ENCODE results near the gene CCT5. TPM values are rescaled to one million over a fixed set of nuclear protein-coding genes. Genes with fewer than 3 reads are reported as not detected.
"Not testable (repeated sequence)": the region's sequence is repeated elsewhere in the genome, so short reads cannot be mapped to it uniquely, and the experiment has no call there.

The CCT5 gene
- total RNA-seq, 2 donors from 2014 or later: 347 to 353 TPM

- Mint-ChIP-seq H3K36me3 (peaks cover 5 to 6% of the 10 kb centered on the region in 2 donors), H3K9me3 (no peaks in the 10 kb centered on the region), H3K27ac (no peak overlapping the region)
- ATAC-seq: no peak
- DNase-seq (ENCODE audit: low spot score in 2 of 2): no peak
These were observed 53.1 kb downstream of the CCT5 start for GRCh38 chr5:10303201-10303600.

DNA sequence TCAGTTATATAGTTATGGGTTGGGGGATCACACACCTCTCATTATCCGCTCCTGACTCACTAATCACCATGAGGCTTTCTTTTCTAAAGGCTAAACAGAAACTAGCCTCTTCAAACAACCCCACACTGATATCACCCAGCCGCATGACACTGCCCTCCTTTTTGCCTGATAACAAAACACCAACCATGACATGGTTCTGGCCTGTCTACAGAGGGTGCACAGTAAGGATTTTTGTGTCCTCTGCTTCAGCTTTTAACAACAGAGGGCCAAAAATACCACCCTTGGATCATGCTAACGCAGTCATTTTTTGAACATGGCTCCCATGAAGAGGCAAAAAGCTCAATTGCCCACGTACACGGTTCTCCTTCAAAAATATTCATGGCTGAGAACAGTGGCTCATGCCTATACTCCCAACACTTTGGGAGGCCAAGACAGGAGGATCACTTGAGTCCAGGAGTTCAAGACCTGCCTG lies 53.7 kb downstream of the CCT5 start:
- no peak overlapping the region for H3K27ac Mint-ChIP-seq
- H3K9me3 Mint-ChIP-seq: no peaks in the 10 kb centered on the region
- ATAC-seq: no peak
- peaks cover 5 to 6% of the 10 kb centered on the region in 2 donors for H3K36me3 Mint-ChIP-seq
- no peak for DNase-seq (ENCODE audit: low spot score in 2 of 2)

- ATAC-seq (no peak), DNase-seq (ENCODE audit: low spot score in 2 of 2) (no peak)
- peaks cover 5 to 6% of the 10 kb centered on the region in 2 donors for H3K36me3 Mint-ChIP-seq
- no peak overlapping the region for H3K27ac Mint-ChIP-seq
- H3K9me3 Mint-ChIP-seq: no peaks in the 10 kb centered on the region
These were observed 54.9 kb downstream of the CCT5 start for GRCh38 chr5:10304932-10305331.

DNA sequence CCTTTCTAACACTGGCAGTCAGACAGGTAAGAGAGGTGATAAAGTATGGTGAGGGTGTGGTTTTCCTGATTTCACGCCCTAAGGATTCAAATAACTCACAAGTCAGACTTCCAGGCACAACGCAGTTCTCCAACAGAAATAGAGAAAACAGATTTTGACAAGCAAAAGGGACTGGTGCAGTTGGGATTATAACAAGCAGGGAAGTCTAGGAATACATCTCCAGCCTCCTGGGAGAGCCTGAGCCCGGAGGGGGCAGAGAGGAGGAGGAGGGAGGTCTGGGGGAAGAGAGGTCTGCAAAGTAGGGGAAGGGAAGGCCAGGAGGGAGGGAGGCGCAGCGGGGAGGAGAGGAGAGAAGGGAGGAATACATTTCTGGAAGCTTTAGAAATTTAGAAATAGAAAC lies 56.0 kb downstream of the CCT5 start:
- no peak for DNase-seq (ENCODE audit: low spot score in 2 of 2)
- H3K27ac Mint-ChIP-seq: no peak overlapping the region
- no peaks in the 10 kb centered on the region for H3K9me3 Mint-ChIP-seq
- no peak for ATAC-seq
- peaks cover 5 to 6% of the 10 kb centered on the region in 2 donors for H3K36me3 Mint-ChIP-seq

DNA sequence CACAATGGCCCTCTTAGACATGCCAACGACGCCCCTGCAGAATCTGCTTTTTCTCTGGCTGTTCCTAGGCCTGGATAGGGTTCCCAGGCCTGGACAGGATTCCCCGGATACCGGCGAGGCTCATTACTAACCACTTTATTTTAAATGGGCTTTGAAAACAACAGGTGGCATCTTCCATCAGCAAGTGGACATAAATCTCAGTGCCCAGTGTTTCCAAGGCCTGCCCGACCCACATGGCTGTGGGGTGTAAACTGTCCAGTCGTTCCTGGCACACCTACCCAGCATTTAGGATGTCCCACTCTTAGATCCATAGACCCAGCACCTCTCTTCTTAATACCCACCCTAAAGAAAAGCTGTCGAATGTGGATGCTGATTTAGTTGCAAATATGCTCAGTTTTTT lies 56.7 kb downstream of the CCT5 start:
- H3K9me3 Mint-ChIP-seq: no peaks in the 10 kb centered on the region
- no peak for ATAC-seq
- peaks cover 5 to 6% of the 10 kb centered on the region in 2 donors for H3K36me3 Mint-ChIP-seq
- no peak for DNase-seq (ENCODE audit: low spot score in 2 of 2)
- H3K27ac Mint-ChIP-seq: no peak overlapping the region

DNA sequence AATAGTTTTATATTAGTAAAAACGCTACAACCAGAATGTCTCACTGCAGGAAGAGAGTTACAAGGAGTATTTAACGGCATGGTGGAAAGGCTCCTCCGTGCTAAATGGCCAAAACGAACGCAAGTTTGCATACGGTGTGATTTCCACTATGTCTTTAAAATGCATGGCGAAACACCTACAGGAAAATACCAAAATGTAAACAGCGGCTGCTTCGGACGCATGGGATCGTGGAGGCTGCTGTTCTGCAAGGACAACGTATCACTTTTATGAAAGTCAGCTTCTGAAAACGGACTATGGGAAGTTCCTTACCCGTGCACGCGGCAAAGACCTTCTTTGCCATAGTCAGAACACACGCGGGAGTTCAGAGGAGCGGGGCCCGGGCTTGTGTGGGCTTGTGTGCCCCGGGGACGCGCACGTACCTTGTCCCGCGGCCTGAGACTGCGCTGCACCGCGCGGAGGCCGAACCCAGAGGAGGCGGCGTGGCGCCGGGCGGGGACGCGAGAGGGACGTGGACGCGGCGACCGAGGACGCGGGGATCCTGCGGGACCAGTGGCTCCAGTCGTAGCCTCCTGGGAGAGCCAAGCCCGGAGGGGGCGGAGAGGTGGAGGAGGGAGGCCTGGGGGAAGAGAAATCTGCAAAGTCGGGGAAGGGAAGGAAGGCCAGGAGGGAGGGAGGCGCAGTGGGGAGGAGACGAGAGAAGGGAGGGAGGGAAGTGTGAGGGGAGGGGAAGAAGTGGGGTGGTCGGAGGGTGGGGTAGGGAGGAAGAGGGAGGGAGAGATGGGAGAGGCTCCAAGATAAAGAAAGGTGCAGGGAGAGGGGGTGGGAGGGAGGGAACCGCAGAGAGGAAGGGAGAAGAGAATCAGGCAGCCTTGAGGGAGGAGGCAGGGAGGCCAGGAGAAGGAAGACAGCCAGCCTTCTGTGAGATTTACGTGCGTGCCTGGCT lies 57.4 kb downstream of the CCT5 start, which contains the start of gene CMBL:
Gene CMBL, minus strand, starts transcription at position 697 of the 943 bp plus-strand sequence. CDS start 17,140 bp downstream, outside the sequence.
- ATAC-seq: peak; percentile 75 to 78
- H3K9me3 Mint-ChIP-seq: no peaks in the 10 kb centered on the region
- H3K36me3 Mint-ChIP-seq: peaks cover 5 to 6% of the 10 kb centered on the region in 2 donors
- DNase-seq (ENCODE audit: low spot score in 2 of 2): peak in 1 of 2 donors; percentile 14
- peak within 1 kb of the TSS in 1 of 2 donors; percentile 78 for H3K27ac Mint-ChIP-seq

DNA sequence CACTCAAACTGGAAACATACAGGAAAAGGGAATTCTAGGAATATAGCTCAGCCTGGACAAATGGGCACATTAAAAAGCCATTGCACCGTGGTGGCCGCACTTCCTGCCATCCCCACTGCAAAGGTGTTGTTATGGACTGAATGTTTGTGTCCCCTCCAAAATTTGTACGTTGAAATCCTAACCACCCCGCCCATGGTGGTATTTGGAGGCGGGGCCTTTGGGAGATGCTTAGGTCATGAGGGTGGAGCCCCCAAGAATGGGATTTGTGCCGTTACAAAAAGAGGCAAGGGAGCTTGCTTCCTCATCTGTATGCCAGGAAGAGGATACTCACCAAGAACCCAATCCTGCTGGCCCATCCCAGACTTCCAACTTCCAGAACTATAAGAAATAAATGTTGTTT lies 58.8 kb downstream of the CCT5 start:
- no peaks in the 10 kb centered on the region for H3K9me3 Mint-ChIP-seq
- H3K36me3 Mint-ChIP-seq: peaks cover 5 to 6% of the 10 kb centered on the region in 2 donors
- DNase-seq (ENCODE audit: low spot score in 2 of 2) (no peak), ATAC-seq (no peak)
- no peak overlapping the region for H3K27ac Mint-ChIP-seq

DNA sequence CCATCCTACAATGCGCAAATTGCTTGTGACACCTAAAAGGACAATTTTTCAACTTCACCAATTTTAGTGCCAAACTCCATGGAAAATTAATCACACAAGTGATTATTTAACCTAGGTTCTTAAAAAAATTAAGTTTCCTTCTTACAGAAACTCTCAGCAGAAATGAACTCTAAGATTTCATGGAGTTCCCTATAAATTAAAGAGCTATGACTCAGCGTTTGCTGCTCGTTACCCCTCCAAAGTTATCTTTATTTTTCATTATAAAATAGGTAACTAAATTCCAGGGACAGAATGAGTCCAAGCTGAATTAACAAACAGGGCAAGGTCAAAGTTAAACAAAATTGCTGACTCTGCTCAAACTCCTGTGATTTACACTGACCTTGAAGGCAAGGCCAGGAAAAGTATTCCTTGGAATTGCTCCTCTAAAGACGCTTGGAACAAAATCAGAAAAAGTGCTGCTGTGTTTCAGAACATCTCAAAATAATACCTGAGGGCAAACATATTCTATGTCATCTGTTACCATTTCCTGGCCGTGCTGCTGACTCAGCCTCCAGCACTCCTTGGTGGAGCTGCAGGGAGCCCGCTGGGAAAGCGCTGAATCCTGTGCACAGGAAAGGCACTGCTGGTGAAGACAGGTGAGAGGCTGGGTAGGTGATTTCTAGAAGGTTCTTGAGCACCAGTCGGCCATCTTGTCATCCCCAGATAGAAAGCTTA lies 60.1 kb downstream of the CCT5 start:
- Mint-ChIP-seq H3K36me3 (peaks cover 5 to 6% of the 10 kb centered on the region in 2 donors), H3K27ac (no peak overlapping the region), H3K9me3 (no peaks in the 10 kb centered on the region)
- DNase-seq (ENCODE audit: low spot score in 2 of 2) (no peak), ATAC-seq (peak in 1 of 2 donors; percentile 43)

- not testable (repeated sequence) for H3K9me3 Mint-ChIP-seq; H3K27ac Mint-ChIP-seq; H3K36me3 Mint-ChIP-seq; DNase-seq (ENCODE audit: low spot score in 2 of 2)
- peak; percentile 54 to 77 for ATAC-seq
These were observed 60.9 kb downstream of the CCT5 start for GRCh38 chr5:10310835-10311570.

- ATAC-seq: no peak
- peaks cover 5 to 6% of the 10 kb centered on the region in 2 donors for H3K36me3 Mint-ChIP-seq
- DNase-seq (ENCODE audit: low spot score in 2 of 2): no peak
- H3K27ac Mint-ChIP-seq: no peak overlapping the region
- no peaks in the 10 kb centered on the region for H3K9me3 Mint-ChIP-seq
These were observed 61.7 kb downstream of the CCT5 start for GRCh38 chr5:10311595-10312425.

DNA sequence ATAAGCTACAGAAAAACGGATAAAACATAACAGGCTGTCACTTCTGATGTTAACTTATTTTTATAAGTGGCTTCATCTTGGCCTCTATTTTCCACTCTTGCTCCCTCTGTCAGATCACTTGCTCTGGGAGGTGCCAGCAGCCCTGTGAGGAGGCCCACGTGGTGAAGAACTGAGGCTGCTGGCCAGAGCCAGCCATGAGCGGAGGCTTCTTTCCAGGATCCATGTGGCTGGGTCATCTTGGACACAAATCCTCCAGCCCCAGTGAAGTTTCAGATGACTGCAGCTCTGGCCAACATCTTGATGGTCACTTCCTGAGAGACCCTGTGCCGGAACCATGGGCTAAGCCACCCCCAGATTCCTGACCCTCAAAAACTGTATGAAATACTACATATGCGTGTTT lies 65.1 kb downstream of the CCT5 start:
- no peak for ATAC-seq
- Mint-ChIP-seq H3K9me3 (no peaks in the 10 kb centered on the region), H3K36me3 (no peaks in the 10 kb centered on the region), H3K27ac (no peak overlapping the region)
- DNase-seq (ENCODE audit: low spot score in 2 of 2): no peak

Other genes with a start within 250 kb of the CCT5 start
- 10 to 100 TPM; 16.9 to 20.9 TPM for gene ATPSCKMT, start 392 bp upstream of the CCT5 start, total RNA-seq
- gene CMBL, start 57.6 kb downstream of the CCT5 start, total RNA-seq: 1 to 10 TPM in 1 of 2 donors, under 1 TPM in 1; 0.80 to 1.7 TPM
- 100 to 1,000 TPM in 1 of 2 donors, 10 to 100 TPM in 1; 96.3 to 115 TPM for gene MARCHF6, start 103.4 kb downstream of the CCT5 start, total RNA-seq
- gene ROPN1L, start 191.6 kb downstream of the CCT5 start, total RNA-seq: under 1 TPM in 1 of 2 donors, not detected in 1; 0.18 TPM

Measured in activated naive CD4-positive, alpha-beta T cell treated with anti-CD3 and anti-CD28 coated beads, Interleukin-2, amount 50 U/mL, for 72 hours (primary cell).